IMR-90 (cell line): ENCODE data around the gene GGA3. TPM values are rescaled to one million over a fixed set of nuclear protein-coding genes. Genes with fewer than 3 reads are reported as not detected.

Experiments
- ATAC-seq: fragments of 200-7000 bp; cut with Tn5 transposase; 2 replicates; pipeline ENCODE4 v1.9.1; 2020; ENCODE audit warnings: low read depth, mild to moderate bottlenecking, moderate library complexity
- BruUV-seq: library from RNA; stranded (reverse); fragments of 400-500 nt; replicated peaks from 2 replicates; lab custom pipeline; 2021; lab: Mats Ljungman, UMichigan
- CTCF ChIA-PET: fragments of 300-600 bp; formaldehyde crosslinking; extraction: SDS; loops from one replicate; lab custom pipeline; 2021; ENCODE audit warnings: antibody characterized with exemption; lab: Yijun Ruan, JAX
- POLR2A ChIA-PET: fragments of 300-600 bp; sonication (Branson Sonifier 250); formaldehyde crosslinking; loops from one replicate; lab custom pipeline; 2022; ENCODE audit warnings: antibody characterized with exemption; ENCODE audit not compliant: unreplicated experiment; lab: Charles Lee
- DNase-seq: peaks from one replicate; pipeline ENCODE4 v3.0.0; 2013
- H2AFZ ChIP-seq: replicated peaks from 2 replicates; pipeline ENCODE3; 2013; ENCODE audit warnings: low read length, mild to moderate bottlenecking; ENCODE audit not compliant: poor library complexity
- H2AK5ac ChIP-seq: 2 replicates; pipeline ENCODE4 v1.6.1; 2013; ENCODE audit warnings: low read depth, low read length, inconsistent platforms
- H2AK9ac ChIP-seq: replicated peaks from 2 replicates; pipeline ENCODE3; 2013; ENCODE audit warnings: mild to moderate bottlenecking, low read depth, low read length, moderate library complexity; ENCODE audit not compliant: poor library complexity
- H2BK120ac ChIP-seq: 2 replicates; pipeline ENCODE4 v1.6.1; 2013; ENCODE audit warnings: low read depth, low read length, inconsistent platforms
- H2BK15ac ChIP-seq: 3 replicates; pipeline ENCODE4 v1.6.1; 2013; ENCODE audit warnings: low read depth, low read length, inconsistent platforms
- H2BK20ac ChIP-seq: 2 replicates; pipeline ENCODE4 v1.6.1; 2013; ENCODE audit warnings: low read depth, mild to moderate bottlenecking, inconsistent platforms, low read length, moderate library complexity
- H2BK5ac ChIP-seq: 2 replicates; pipeline ENCODE4 v1.6.1; 2013; ENCODE audit warnings: mild to moderate bottlenecking, low read depth, low read length, inconsistent platforms; ENCODE audit not compliant: poor library complexity, severe bottlenecking
- H3K14ac ChIP-seq: replicated peaks from 2 replicates; pipeline ENCODE4 v1.6.1; 2013; ENCODE audit warnings: low read depth, low read length, inconsistent platforms
- H3K18ac ChIP-seq: 2 replicates; pipeline ENCODE4 v1.6.1; 2013; ENCODE audit warnings: low read depth, low read length, control low read depth
- H3K23ac ChIP-seq: 2 replicates; pipeline ENCODE4 v1.6.1; 2013; ENCODE audit warnings: low read depth, low read length, inconsistent platforms
- H3K27ac ChIP-seq: 2 replicates; pipeline ENCODE4 v1.5.1; 2013; ENCODE audit warnings: mild to moderate bottlenecking, control low read depth, low read length; ENCODE audit not compliant: insufficient read depth
- H3K27me3 ChIP-seq: 2 replicates; pipeline ENCODE4 v1.6.1; 2013; ENCODE audit warnings: low read length; ENCODE audit not compliant: control insufficient read depth, insufficient read depth
- H3K36me3 ChIP-seq: 2 replicates; pipeline ENCODE4 v1.6.1; 2013; ENCODE audit warnings: low read length, mixed read lengths; ENCODE audit not compliant: control insufficient read depth, insufficient read depth
- H3K4ac ChIP-seq: 2 replicates; pipeline ENCODE4 v1.6.1; 2013; ENCODE audit warnings: low read depth, low read length, inconsistent platforms
- H3K4me1 ChIP-seq: 2 replicates; pipeline ENCODE4 v1.6.1; 2013; ENCODE audit warnings: low read length, mixed read lengths; ENCODE audit not compliant: control insufficient read depth, insufficient read depth
- H3K4me2 ChIP-seq: 2 replicates; pipeline ENCODE4 v1.6.1; 2013; ENCODE audit warnings: low read depth, mild to moderate bottlenecking, control low read depth, low read length, moderate library complexity
- H3K4me3 ChIP-seq: 2 replicates; pipeline ENCODE4 v1.5.1; 2013; ENCODE audit warnings: low read depth, mild to moderate bottlenecking, control low read depth, low read length, moderate library complexity; ENCODE audit not compliant: insufficient read depth
- H3K56ac ChIP-seq: 2 replicates; pipeline ENCODE4 v1.6.1; 2013; ENCODE audit warnings: low read length, inconsistent platforms; ENCODE audit not compliant: insufficient read depth; ENCODE audit errors: extremely low read depth
- H3K79me1 ChIP-seq, 2 experiments: 2 replicates each; pipeline ENCODE4 v1.6.1; 2013; ENCODE audit warnings: low read length in 2 of 2, inconsistent platforms in 1 of 2, low read depth in 1 of 2
- H3K9ac ChIP-seq: 2 replicates; pipeline ENCODE4 v1.6.1; 2013; ENCODE audit warnings: low read depth, low read length, control low read depth
- H3K9me1 ChIP-seq: 2 replicates; pipeline ENCODE4 v1.6.1; 2013; ENCODE audit warnings: low read length, inconsistent platforms; ENCODE audit not compliant: insufficient read depth
- H3K9me3 ChIP-seq: 2 replicates; pipeline ENCODE4 v1.6.1; 2013; ENCODE audit warnings: low read length; ENCODE audit not compliant: control insufficient read depth, insufficient read depth
- H4K20me1 ChIP-seq: 2 replicates; pipeline ENCODE4 v1.6.1; 2013; ENCODE audit warnings: low read length, inconsistent platforms; ENCODE audit not compliant: insufficient read depth
- H4K5ac ChIP-seq: 2 replicates; pipeline ENCODE4 v1.6.1; 2013; ENCODE audit warnings: mild to moderate bottlenecking, low read depth, low read length, control low read depth
- H4K8ac ChIP-seq, 2 experiments: 2 replicates each; pipeline ENCODE4 v1.6.1; 2013; ENCODE audit warnings: low read depth in 2 of 2, low read length in 2 of 2, control low read depth in 1 of 2, inconsistent platforms in 1 of 2
- H4K91ac ChIP-seq: 2 replicates; pipeline ENCODE4 v1.6.1; 2013; ENCODE audit warnings: low read depth, low read length, inconsistent platforms; ENCODE audit not compliant: insufficient read depth
- CHD1 ChIP-seq: IDR thresholded peaks from 2 replicates; pipeline ENCODE4 v1.6.1; 2012; ENCODE audit warnings: low read depth, low read length, improper control_type of control experiment
- FOS ChIP-seq: fragments of 150-350 bp; IDR thresholded peaks from 2 replicates; pipeline ENCODE4 v1.6.1; 2016; ENCODE audit warnings: low read depth, low read length
- MAFK ChIP-seq: IDR thresholded peaks from 2 replicates; pipeline ENCODE4 v1.6.1; 2012; ENCODE audit warnings: low read depth, low read length, improper control_type of control experiment
- MAZ ChIP-seq: IDR thresholded peaks from 2 replicates; pipeline ENCODE4 v1.6.1; 2012; ENCODE audit warnings: low read depth, mild to moderate bottlenecking, low read length, improper control_type of control experiment, moderate library complexity, borderline replicate concordance
- POLR2A ChIP-seq: IDR thresholded peaks from 2 replicates; pipeline ENCODE4 v1.6.1; 2012; ENCODE audit warnings: mild to moderate bottlenecking, low read depth, low read length
- RAD21 ChIP-seq: IDR thresholded peaks from 2 replicates; pipeline ENCODE4 v1.6.1; 2012; ENCODE audit warnings: low read length, improper control_type of control experiment
- RFX5 ChIP-seq: IDR thresholded peaks from 2 replicates; pipeline ENCODE4 v1.8.0; 2012; ENCODE audit warnings: low read depth, mild to moderate bottlenecking, low read length, moderate library complexity
- SMC3 ChIP-seq: fragments of 150-350 bp; IDR thresholded peaks from 2 replicates; pipeline ENCODE4 v1.6.1; 2016; ENCODE audit warnings: low read depth, mild to moderate bottlenecking, antibody characterized with exemption, low read length, moderate library complexity
- WGBS, 2 experiments: methylation state at CpG; one replicate each; pipeline versions ENCODE4 v1.1.5 to v1.1.7; 2013; ENCODE audit warnings: missing lambda C conversion rate in 2 of 2; ENCODE audit not compliant: insufficient read length in 1 of 2; ENCODE audit errors: extremely low coverage in 2 of 2; 5-methylcytosine and 5-hydroxymethylcytosine counted together
- dilution Hi-C: fragments of 300-500 bp; cut with HindIII; formaldehyde crosslinking; loops from one replicate; pipeline ENCODE4 v1.14.3; 2018; ENCODE audit warnings: low sequenced_read_pairs; ENCODE audit not compliant: unreplicated experiment
- in situ Hi-C: fragments of 300-500 bp; cut with MboI; formaldehyde crosslinking; loops from 3 replicates; pipeline ENCODE4 v1.14.3; 2019; ENCODE audit warnings: low sequenced_read_pairs, inconsistent platforms, mixed read lengths
- intact Hi-C: fragments of 100-400 bp; cut with micrococcal nuclease; formaldehyde crosslinking; loops from 2 replicates; pipeline ENCODE4 v1.10.0; 2022
- polyA plus RNA-seq, 3 experiments: library from polyadenylated mRNA; depleted of rRNA; stranded (reverse); fragments of >200 nt; gene quantifications; 2 replicates each; pipeline ENCODE4 v1.2.3, GENCODE V29; 2012; ENCODE audit warnings: low replicate concordance in 1 of 3
- total RNA-seq: library from RNA; depleted of rRNA; stranded (reverse); fragments of >200 nt; gene quantifications from 2 replicates; pipeline ENCODE4 v1.2.3, GENCODE V29; 2012
- TF ChIP-seq, protein P1 (sequence below): conservative IDR thresholded peaks from 2 replicates; pipeline ENCODE4 v1.5.1; 2012; ENCODE audit warnings: mild to moderate bottlenecking, low read depth, low read length, improper control_type of control experiment

GGA3 gene
- total and polyA plus RNA-seq, 2 of the 4 experiments (the other 2 are of a cell fraction): 15.1 to 35.2 TPM

DNA sequence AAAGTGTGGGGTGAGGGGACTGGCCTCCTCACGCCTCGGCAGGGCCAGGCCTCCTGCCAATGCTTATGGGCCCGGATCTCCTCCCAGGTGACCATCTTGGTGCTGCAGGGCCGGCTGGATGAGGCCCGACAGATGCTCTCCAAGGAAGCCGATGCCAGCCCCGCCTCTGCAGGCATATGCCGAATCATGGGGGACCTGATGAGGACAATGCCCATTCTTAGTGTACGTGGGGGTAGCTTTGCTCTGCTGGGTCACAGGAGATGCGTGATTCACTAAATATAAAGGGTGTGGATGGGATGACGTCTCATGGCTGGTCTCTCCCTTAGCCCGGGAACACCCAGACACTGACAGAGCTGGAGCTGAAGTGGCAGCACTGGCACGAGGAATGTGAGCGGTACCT is 36.4 kb downstream of the GGA3 start:
- no peak overlapping the region for H2BK120ac ChIP-seq
- POLR2A ChIA-PET: no interaction called here
- H2AK9ac ChIP-seq: no peak overlapping the region
- H3K27me3 ChIP-seq: no peaks in the 10 kb centered on the region
- no peaks in the 10 kb centered on the region for H4K20me1 ChIP-seq
- H3K9me3 ChIP-seq: no peaks in the 10 kb centered on the region
- H3K56ac ChIP-seq: no peak overlapping the region
- ATAC-seq (no peak), DNase-seq (no peak)
- in situ Hi-C loops (no loop called here), dilution Hi-C loops (no loop called here), intact Hi-C loops (no loop called here)
- no peak overlapping the region for H2BK20ac ChIP-seq
- H2BK5ac ChIP-seq: no peak overlapping the region
- no peaks in the 10 kb centered on the region for H3K4me1 ChIP-seq
- H4K91ac ChIP-seq: no peak overlapping the region
- peaks cover 45% of the 10 kb centered on the region for H3K36me3 ChIP-seq
- H3K4ac ChIP-seq: no peak overlapping the region
- 100% methylated on average over 3 of the region's 14 CpGs; no CpG with 5 or more reads in 1 of the 2 experiments for WGBS, 2 experiments
- H2AFZ ChIP-seq: no peak overlapping the region
- no peak overlapping the region for H3K4me2 ChIP-seq
- peaks cover 11 to 16% of the 10 kb centered on the region in 2 experiments; a peak in 2 of 4 replicates for H3K79me1 ChIP-seq
- H3K27ac ChIP-seq: no peak overlapping the region
- no peak overlapping the region for H2AK5ac ChIP-seq
- no peak overlapping the region for H3K18ac ChIP-seq
- H3K4me3 ChIP-seq: no peak overlapping the region
- no peak overlapping the region for H3K9ac ChIP-seq
- no peak overlapping the region for H4K8ac ChIP-seq
- CTCF ChIA-PET: no interaction called here
- no peak overlapping the region for H2BK15ac ChIP-seq
- TF ChIP-seq RFX5: no peak
- TF ChIP-seq CHD1: no peak
- TF ChIP-seq MAFK: no peak
- TF ChIP-seq, protein P1, sequence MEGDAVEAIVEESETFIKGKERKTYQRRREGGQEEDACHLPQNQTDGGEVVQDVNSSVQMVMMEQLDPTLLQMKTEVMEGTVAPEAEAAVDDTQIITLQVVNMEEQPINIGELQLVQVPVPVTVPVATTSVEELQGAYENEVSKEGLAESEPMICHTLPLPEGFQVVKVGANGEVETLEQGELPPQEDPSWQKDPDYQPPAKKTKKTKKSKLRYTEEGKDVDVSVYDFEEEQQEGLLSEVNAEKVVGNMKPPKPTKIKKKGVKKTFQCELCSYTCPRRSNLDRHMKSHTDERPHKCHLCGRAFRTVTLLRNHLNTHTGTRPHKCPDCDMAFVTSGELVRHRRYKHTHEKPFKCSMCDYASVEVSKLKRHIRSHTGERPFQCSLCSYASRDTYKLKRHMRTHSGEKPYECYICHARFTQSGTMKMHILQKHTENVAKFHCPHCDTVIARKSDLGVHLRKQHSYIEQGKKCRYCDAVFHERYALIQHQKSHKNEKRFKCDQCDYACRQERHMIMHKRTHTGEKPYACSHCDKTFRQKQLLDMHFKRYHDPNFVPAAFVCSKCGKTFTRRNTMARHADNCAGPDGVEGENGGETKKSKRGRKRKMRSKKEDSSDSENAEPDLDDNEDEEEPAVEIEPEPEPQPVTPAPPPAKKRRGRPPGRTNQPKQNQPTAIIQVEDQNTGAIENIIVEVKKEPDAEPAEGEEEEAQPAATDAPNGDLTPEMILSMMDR: no peak
- no peak for TF ChIP-seq POLR2A
- no peak for TF ChIP-seq SMC3
- TF ChIP-seq MAZ: no peak
- no peak for TF ChIP-seq FOS
- TF ChIP-seq RAD21: no peak
- H3K9me1 ChIP-seq: no peaks in the 10 kb centered on the region
- no peak overlapping the region for H3K23ac ChIP-seq
- H3K14ac ChIP-seq: no peak overlapping the region
- no TSS peak for BruUV-seq
- H4K5ac ChIP-seq: no peak overlapping the region
